Activated CD4-positive, alpha-beta T cell treated with anti-CD3 and anti-CD28 coated beads, Interleukin-2, amount 10 ng/mL, durations not matched to agents 7 days and 5 days (primary cell): ENCODE measurements around the gene RTN3. TPM values are rescaled to one million over a fixed set of nuclear protein-coding genes. Genes with fewer than 3 reads are reported as not detected.
"Not testable (repeated sequence)": the region's sequence is repeated elsewhere in the genome, so short reads cannot be mapped to it uniquely, and the experiment has no call there.

Experiments used
- CTCF ChIA-PET: fragments of 350-600 bp; sonication (Branson Sonifier 250); formaldehyde crosslinking; loops from one replicate; lab custom pipeline; 2021; ENCODE audit warnings: antibody characterized with exemption; lab: Charles Lee
- POLR2A ChIA-PET: fragments of 350-600 bp; sonication (Branson Sonifier 250); formaldehyde crosslinking; loops from one replicate; lab custom pipeline; 2021; ENCODE audit warnings: antibody characterized with exemption; lab: Charles Lee
- DNase-seq: peaks from one replicate; pipeline ENCODE4 v3.0.0-alpha.2; 2020
- H3K27ac Mint-ChIP-seq: one replicate; pipeline ENCODE4 v1.8.0; 2021; ENCODE audit warnings: mild to moderate bottlenecking, moderate library complexity, mixed read lengths
- H3K27me3 Mint-ChIP-seq: one replicate; pipeline ENCODE4 v1.8.0; 2021; ENCODE audit warnings: mixed read lengths
- H3K36me3 Mint-ChIP-seq: one replicate; pipeline ENCODE4 v1.8.0; 2021; ENCODE audit warnings: low read depth, mixed read lengths
- H3K4me1 Mint-ChIP-seq: one replicate; pipeline ENCODE4 v1.8.0; 2021; ENCODE audit warnings: mixed read lengths
- H3K4me3 Mint-ChIP-seq: one replicate; pipeline ENCODE4 v1.8.0; 2021; ENCODE audit warnings: mild to moderate bottlenecking, moderate library complexity, mixed read lengths
- H3K9me3 Mint-ChIP-seq: one replicate; pipeline ENCODE4 v1.8.0; 2021; ENCODE audit warnings: mixed read lengths
- total RNA-seq, 2 experiments: library from RNA; stranded (reverse); gene quantifications; one replicate each; pipeline ENCODE4 v1.2.3, GENCODE V29; 2021

The RTN3 gene
- 10 to 100 TPM; 65.9 to 72.7 TPM for total RNA-seq

- Mint-ChIP-seq H3K27me3 (no peaks in the 10 kb centered on the region), H3K36me3 (peaks cover 5% of the 10 kb centered on the region), H3K4me1 (peaks cover 29% of the 10 kb centered on the region), H3K27ac (peak within 1 kb of the TSS; percentile 94), H3K4me3 (peak within 1 kb of the TSS; percentile 86), H3K9me3 (no peaks in the 10 kb centered on the region)
- POLR2A ChIA-PET, result no interaction called here
- CTCF ChIA-PET, result interaction anchor here (0.6 to 1.6 kb wide), 7 partner anchors 9 to 180 kb away, joined by 3 to 7 read pairs (median 5); partner anchors contain the start of gene ATL3
- peak; percentile 98 for DNase-seq
These were observed at the start of gene RTN3 for GRCh38 chr11:63681321-63682065. Gene RTN3, plus strand, starts transcription at chr11:63681500. Its CDS starts 137 bp downstream, at chr11:63681637.

- Mint-ChIP-seq H3K4me3 (no peak overlapping the region), H3K9me3 (no peaks in the 10 kb centered on the region), H3K27me3 (no peaks in the 10 kb centered on the region), H3K27ac (no peak overlapping the region), H3K4me1 (peaks cover 22% of the 10 kb centered on the region), H3K36me3 (peaks cover 30% of the 10 kb centered on the region)
- DNase-seq, result peak; percentile 76
- POLR2A ChIA-PET, result no interaction called here
- CTCF ChIA-PET, result interaction anchor here (0.5 to 1.8 kb wide), 5 partner anchors 68 to 157 kb away, joined by 3 to 6 read pairs (median 3); no protein-coding TSS in a partner anchor
These were observed 45.4 kb upstream of the RTN3 start for GRCh38 chr11:63635762-63636465.

- H3K9me3 Mint-ChIP-seq, H3K27me3 Mint-ChIP-seq, H3K27ac Mint-ChIP-seq, DNase-seq, H3K4me3 Mint-ChIP-seq, POLR2A ChIA-PET: not testable (repeated sequence)
- CTCF ChIA-PET, result interaction anchor here (1.2 to 2.3 kb wide), 3 partner anchors 24 to 160 kb away, joined by 3 to 5 read pairs (median 3); no protein-coding TSS in a partner anchor
- Mint-ChIP-seq H3K36me3 (peaks cover 27% of the 10 kb centered on the region), H3K4me1 (peaks cover 16% of the 10 kb centered on the region)
These were observed 42.9 kb upstream of the RTN3 start for GRCh38 chr11:63638436-63638835.

- CTCF ChIA-PET, result interaction anchor here (0.6 to 2.3 kb wide), 6 partner anchors 19 to 160 kb away, joined by 3 to 5 read pairs (median 3); no protein-coding TSS in a partner anchor
- Mint-ChIP-seq H3K9me3 (no peaks in the 10 kb centered on the region), H3K4me1 (peaks cover 16% of the 10 kb centered on the region), H3K27me3 (no peaks in the 10 kb centered on the region), H3K27ac (no peak overlapping the region), H3K36me3 (peaks cover 32% of the 10 kb centered on the region), H3K4me3 (no peak overlapping the region)
- no peak for DNase-seq
- POLR2A ChIA-PET, result no interaction called here
These were observed 42.0 kb upstream of the RTN3 start for GRCh38 chr11:63639199-63639832.

GRCh38 chr11:63641727-63642126 is 39.6 kb upstream of the RTN3 start:
- Mint-ChIP-seq H3K27me3 (no peaks in the 10 kb centered on the region), H3K4me3 (no peak overlapping the region), H3K27ac (no peak overlapping the region), H3K4me1 (peaks cover 14% of the 10 kb centered on the region), H3K9me3 (no peaks in the 10 kb centered on the region), H3K36me3 (peaks cover 36% of the 10 kb centered on the region)
- CTCF ChIA-PET, result interaction anchor here (1.4 kb wide), 1 partner anchor 19 kb away, joined by 3 read pairs; no protein-coding TSS in a partner anchor
- POLR2A ChIA-PET, result no interaction called here
- no peak for DNase-seq

GRCh38 chr11:63643205-63643604 is 38.1 kb upstream of the RTN3 start:
- peaks cover 43% of the 10 kb centered on the region for H3K36me3 Mint-ChIP-seq
- H3K9me3 Mint-ChIP-seq, result no peaks in the 10 kb centered on the region
- no peak overlapping the region for H3K27ac Mint-ChIP-seq
- no peak overlapping the region for H3K4me3 Mint-ChIP-seq
- H3K27me3 Mint-ChIP-seq, result no peaks in the 10 kb centered on the region
- POLR2A ChIA-PET, result no interaction called here
- CTCF ChIA-PET, result no interaction called here
- peaks cover 7% of the 10 kb centered on the region for H3K4me1 Mint-ChIP-seq
- no peak for DNase-seq

GRCh38 chr11:63652671-63653070 is 28.6 kb upstream of the RTN3 start:
- Mint-ChIP-seq H3K9me3 (no peaks in the 10 kb centered on the region), H3K27me3 (no peaks in the 10 kb centered on the region), H3K36me3 (peaks cover 47% of the 10 kb centered on the region), H3K4me1 (peaks cover 16% of the 10 kb centered on the region), H3K27ac (peak overlapping the region; percentile 61), H3K4me3 (no peak overlapping the region)
- ChIA-PET CTCF (no interaction called here), POLR2A (interaction anchor here (0.9 kb wide), 1 partner anchor 37 kb away, joined by 4 read pairs; no protein-coding TSS in a partner anchor)
- DNase-seq, result no peak

- ChIA-PET POLR2A (no interaction called here), CTCF (interaction anchor here (0.6 to 1.5 kb wide), 5 partner anchors 10 to 231 kb away, joined by 3 to 8 read pairs (median 5); partner anchors contain the start of gene ATL3)
- Mint-ChIP-seq H3K4me3 (no peak overlapping the region), H3K4me1 (peaks cover 15% of the 10 kb centered on the region), H3K9me3 (no peaks in the 10 kb centered on the region), H3K27me3 (no peaks in the 10 kb centered on the region), H3K36me3 (peaks cover 14% of the 10 kb centered on the region), H3K27ac (no peak overlapping the region)
- DNase-seq, result no peak
These were observed 20.3 kb upstream of the RTN3 start for GRCh38 chr11:63660972-63661371.

GRCh38 chr11:63663809-63664208 is 17.5 kb upstream of the RTN3 start:
- Mint-ChIP-seq H3K4me3 (no peak overlapping the region), H3K4me1 (peaks cover 33% of the 10 kb centered on the region), H3K27ac (no peak overlapping the region), H3K36me3 (peaks cover 7% of the 10 kb centered on the region), H3K27me3 (no peaks in the 10 kb centered on the region), H3K9me3 (no peaks in the 10 kb centered on the region)
- POLR2A ChIA-PET, result no interaction called here
- CTCF ChIA-PET, result interaction anchor here (0.6 kb wide), 1 partner anchor 819 kb away, joined by 3 read pairs; no protein-coding TSS in a partner anchor
- no peak for DNase-seq

GRCh38 chr11:63666874-63667273 is 14.4 kb upstream of the RTN3 start:
- CTCF ChIA-PET, result interaction anchor here (0.6 kb wide), 1 partner anchor 264 kb away, joined by 6 read pairs; no protein-coding TSS in a partner anchor
- H3K4me3 Mint-ChIP-seq, result no peak overlapping the region
- no peaks in the 10 kb centered on the region for H3K27me3 Mint-ChIP-seq
- peaks cover 46% of the 10 kb centered on the region for H3K4me1 Mint-ChIP-seq
- POLR2A ChIA-PET, result no interaction called here
- H3K9me3 Mint-ChIP-seq, result no peaks in the 10 kb centered on the region
- H3K36me3 Mint-ChIP-seq, result peaks cover 16% of the 10 kb centered on the region
- no peak overlapping the region for H3K27ac Mint-ChIP-seq
- no peak for DNase-seq

- ChIA-PET POLR2A (no interaction called here), CTCF (interaction anchor here (0.7 to 0.9 kb wide), 2 partner anchors 13 to 1016 kb away, joined by 3 to 5 read pairs; no protein-coding TSS in a partner anchor)
- peaks cover 52% of the 10 kb centered on the region for H3K4me1 Mint-ChIP-seq
- peaks cover 16% of the 10 kb centered on the region for H3K36me3 Mint-ChIP-seq
- no peak for DNase-seq
- H3K27ac Mint-ChIP-seq, result no peak overlapping the region
- H3K9me3 Mint-ChIP-seq, result no peaks in the 10 kb centered on the region
- no peak overlapping the region for H3K4me3 Mint-ChIP-seq
- no peaks in the 10 kb centered on the region for H3K27me3 Mint-ChIP-seq
These were observed 13.1 kb upstream of the RTN3 start for GRCh38 chr11:63667995-63668795.

- Mint-ChIP-seq H3K9me3 (no peaks in the 10 kb centered on the region), H3K4me3 (peak overlapping the region; percentile 75), H3K36me3 (peaks cover 16% of the 10 kb centered on the region), H3K27ac (peak overlapping the region; percentile 92), H3K27me3 (no peaks in the 10 kb centered on the region), H3K4me1 (peaks cover 44% of the 10 kb centered on the region)
- POLR2A ChIA-PET, result no interaction called here
- CTCF ChIA-PET, result interaction anchor here (1.2 to 1.5 kb wide), 3 partner anchors 9 to 187 kb away, joined by 3 read pairs; partner anchors contain the start of gene RTN3
- DNase-seq, result no peak
These were observed 11.2 kb upstream of the RTN3 start for GRCh38 chr11:63670096-63670432.
